Lung (tissue), 12 donors: ENCODE measurements around the gene LRIT1. TPM values are rescaled to one million over a fixed set of nuclear protein-coding genes. Genes with fewer than 3 reads are reported as not detected.

Source experiments
- ATAC-seq: fragments of 200-7000 bp; cut with Tn5 transposase; one replicate; pipeline ENCODE4 v1.9.1; 2020; ENCODE audit warnings: moderate number of reproducible peaks; ENCODE audit not compliant: insufficient read depth, low FRiP score
- DNase-seq, 3 donors: peaks; one replicate each; pipeline ENCODE4 v3.0.0-alpha.2; 2013 to 2017
- H3K27ac ChIP-seq, 2 donors: one replicate each; pipeline ENCODE4 v1.5.1; 2013; ENCODE audit warnings: mild to moderate bottlenecking in 2 of 2, moderate library complexity in 2 of 2, control low read depth in 1 of 2, inconsistent platforms in 1 of 2, low read depth in 1 of 2, low read length in 1 of 2
- H3K27me3 ChIP-seq, 3 donors: one replicate each; pipeline ENCODE4 v1.5.1; 2013; ENCODE audit warnings: low read length in 2 of 3; ENCODE audit not compliant: control insufficient read depth in 3 of 3, insufficient read depth in 3 of 3
- H3K36me3 ChIP-seq, 4 donors: one replicate each; pipeline ENCODE4 v1.5.1; 2013; ENCODE audit warnings: low read length in 4 of 4, mild to moderate bottlenecking in 1 of 4, moderate library complexity in 1 of 4; ENCODE audit not compliant: control insufficient read depth in 4 of 4, insufficient read depth in 4 of 4
- H3K4me1 ChIP-seq, 5 donors: one replicate each; pipeline ENCODE4 v1.5.1; 2013; ENCODE audit warnings: low read length in 5 of 5, mild to moderate bottlenecking in 2 of 5, moderate library complexity in 1 of 5; ENCODE audit not compliant: control insufficient read depth in 5 of 5, insufficient read depth in 5 of 5
- H3K4me3 ChIP-seq: one replicate; pipeline ENCODE4 v1.5.1; 2013; ENCODE audit warnings: mild to moderate bottlenecking, control low read depth, moderate library complexity
- H3K9ac ChIP-seq, 2 donors: one replicate each; pipeline ENCODE4 v1.5.1; 2013; ENCODE audit warnings: low read length in 2 of 2, control low read depth in 1 of 2; ENCODE audit not compliant: insufficient read depth in 1 of 2
- H3K9me3 ChIP-seq, 4 donors: one replicate each; pipeline ENCODE4 v1.5.1; 2013; ENCODE audit warnings: low read length in 3 of 4, mild to moderate bottlenecking in 1 of 4, moderate library complexity in 1 of 4; ENCODE audit not compliant: control insufficient read depth in 4 of 4, insufficient read depth in 3 of 4
- CTCF ChIP-seq: IDR thresholded peaks from 2 replicates; pipeline ENCODE4 v1.5.1; 2012; ENCODE audit warnings: mild to moderate bottlenecking; ENCODE audit errors: control extremely low read depth, extremely low read depth
- WGBS, 2 donors: extraction: QIAGEN DNeasy Blood & Tissue Kit; methylation state at CpG; one replicate each; pipeline ENCODE4 v1.1.7; 2013; 5-methylcytosine and 5-hydroxymethylcytosine counted together
- polyA plus RNA-seq, 2 donors: library from polyadenylated mRNA; stranded (reverse); fragments of 200-250 nt; gene quantifications; one replicate each; pipeline ENCODE4 v1.2.1, GENCODE V29; 2013
- total RNA-seq, 2 donors: library from RNA; depleted of rRNA in 1 of 2; stranded (reverse); fragments of >200 nt in 1 of 2; gene quantifications; one replicate each; pipeline ENCODE4 v1.2.1, GENCODE V29; 2014 to 2021
- donor health status: control.
- donor health status: control.
- donor health status: Bipolar disorder and iron deficiency.
- donor health status: healthy.
- donor health status: DM: yes; HTN: yes; CAD: no.

Gene LRIT1
- total and polyA plus RNA-seq, 4 donors = not detected

DNA sequence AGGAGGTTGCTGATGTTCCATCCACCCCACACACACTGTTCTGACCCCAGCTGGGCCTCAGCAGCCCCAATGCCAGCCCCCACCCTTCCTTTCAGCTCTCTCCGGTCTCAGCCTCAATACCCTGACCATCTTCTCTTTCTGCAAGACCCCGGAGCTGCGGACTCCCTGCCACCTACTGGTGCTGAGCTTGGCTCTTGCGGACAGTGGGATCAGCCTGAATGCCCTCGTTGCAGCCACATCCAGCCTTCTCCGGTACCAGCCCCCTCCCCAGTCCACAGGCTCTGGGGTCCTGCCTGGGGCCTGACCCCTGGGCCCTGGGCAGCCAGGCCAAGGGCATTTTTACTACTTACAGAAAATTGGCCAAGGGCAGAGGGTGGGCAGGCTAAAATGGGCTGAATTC is 6.2 kb upstream of the LRIT1 start:
- Histone ChIP-seq H3K4me3 (no peak overlapping the region), H3K9me3 (peaks cover 0 to 4% (median 2%) of the 10 kb centered on the region in 4 donors), H3K4me1 (no peaks in the 10 kb centered on the region), H3K36me3 (no peaks in the 10 kb centered on the region), H3K27me3 (peaks cover 0 to 2% (median 0%) of the 10 kb centered on the region in 3 donors), H3K9ac (no peak overlapping the region), H3K27ac (no peak overlapping the region)
- ATAC-seq (no peak), DNase-seq (no peak)
- 79 to 82% methylated on average over 6 of the region's 6 CpGs for WGBS, 2 donors
- TF ChIP-seq CTCF = no peak

DNA sequence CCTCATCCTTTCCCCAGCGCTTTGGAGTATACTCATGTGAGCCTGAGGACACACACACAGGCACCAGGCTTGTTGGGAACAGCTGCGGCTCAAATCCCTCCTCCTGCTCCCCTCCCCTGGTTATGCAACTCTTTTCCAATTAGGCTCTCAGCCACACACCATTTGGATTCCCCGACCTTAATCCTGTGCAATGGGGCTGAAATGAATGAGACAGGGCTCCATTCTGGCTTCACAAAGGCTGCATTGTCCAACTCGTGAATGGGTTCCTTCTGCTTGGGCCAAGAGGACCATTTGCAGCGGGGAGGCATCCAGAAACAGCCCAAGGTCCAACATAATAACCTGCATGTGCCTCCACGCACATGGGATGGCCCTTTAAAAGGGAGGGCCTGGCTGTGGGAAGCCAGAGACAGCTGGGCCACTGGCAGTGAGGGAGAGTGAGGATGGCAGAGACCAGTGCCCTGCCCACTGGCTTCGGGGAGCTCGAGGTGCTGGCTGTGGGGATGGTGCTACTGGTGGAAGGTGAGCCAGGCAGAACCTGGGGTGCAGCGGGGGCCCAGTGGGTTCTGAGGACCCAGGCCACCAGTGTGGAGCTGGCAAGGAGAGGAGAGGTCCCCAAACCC is 3.4 kb upstream of the LRIT1 start, which contains the start of gene RGR:
Gene RGR (plus strand): TSS at position 403 of the 620 bp plus-strand sequence. CDS start 38 bp downstream, at position 441.
- Histone ChIP-seq H3K4me1 (no peaks in the 10 kb centered on the region), H3K9me3 (no peaks in the 10 kb centered on the region), H3K9ac (no peak within 1 kb of the TSS), H3K27ac (no peak within 1 kb of the TSS), H3K27me3 (peaks cover 0 to 2% (median 0%) of the 10 kb centered on the region in 3 donors), H3K36me3 (no peaks in the 10 kb centered on the region), H3K4me3 (no peak within 1 kb of the TSS)
- DNase-seq = peak; percentile 24 to 71 (median 42)
- no peak for TF ChIP-seq CTCF
- WGBS, 2 donors = 58 to 69% methylated on average over 9 of the region's 9 CpGs
- peak; percentile 30 for ATAC-seq

- WGBS, 2 donors = 93 to 99% methylated on average over 3 of the region's 3 CpGs
- no peak for TF ChIP-seq CTCF
- H3K4me1 ChIP-seq = no peaks in the 10 kb centered on the region
- peaks cover 0 to 2% (median 0%) of the 10 kb centered on the region in 3 donors for H3K27me3 ChIP-seq
- no peaks in the 10 kb centered on the region for H3K9me3 ChIP-seq
- H3K9ac ChIP-seq = no peak overlapping the region
- no peak overlapping the region for H3K27ac ChIP-seq
- no peaks in the 10 kb centered on the region for H3K36me3 ChIP-seq
- DNase-seq = no peak
- no peak overlapping the region for H3K4me3 ChIP-seq
- ATAC-seq = no peak
These were observed 2.4 kb upstream of the LRIT1 start for GRCh38 chr10:84243759-84244158.
